ENCODE data around the gene ZNF576.
"Not testable (repeated sequence)": the region's sequence is repeated elsewhere in the genome, so short reads cannot be mapped to it uniquely, and the experiment has no call there.

ZNF576 gene

DNA sequence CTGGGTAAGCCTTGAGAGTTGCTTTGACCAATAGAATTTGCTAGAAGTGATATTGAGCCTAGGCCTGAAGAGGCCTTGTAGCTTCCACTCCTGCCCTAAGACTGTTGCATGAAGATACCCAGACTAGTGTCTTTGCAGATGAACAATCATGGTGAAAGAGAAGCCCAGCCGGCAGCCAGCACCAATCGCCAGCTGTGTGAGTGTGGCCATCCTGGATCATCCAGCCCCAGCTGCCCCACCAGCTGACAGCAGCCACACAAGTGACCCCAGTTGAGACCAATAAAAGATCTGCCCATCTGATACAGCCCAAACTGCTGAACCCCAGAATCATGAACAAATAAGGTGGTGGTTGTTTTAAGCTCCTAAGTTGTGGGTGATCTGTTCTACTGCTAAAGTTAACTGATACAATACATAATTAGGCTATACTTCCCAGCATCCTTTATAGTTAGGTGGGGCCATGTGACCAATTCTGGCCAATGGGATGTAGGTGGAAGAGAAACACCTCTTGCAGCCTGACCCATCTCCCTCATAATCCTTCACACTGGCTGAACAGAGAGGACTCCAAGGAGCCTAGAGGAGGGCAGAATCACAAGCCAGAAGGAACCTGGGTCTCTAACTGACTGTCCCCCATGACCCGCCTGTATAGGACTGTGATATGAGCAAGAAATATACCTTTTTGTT is 32.4 kb downstream of the ZNF576 start:
- no peak for DNase-seq

DNA sequence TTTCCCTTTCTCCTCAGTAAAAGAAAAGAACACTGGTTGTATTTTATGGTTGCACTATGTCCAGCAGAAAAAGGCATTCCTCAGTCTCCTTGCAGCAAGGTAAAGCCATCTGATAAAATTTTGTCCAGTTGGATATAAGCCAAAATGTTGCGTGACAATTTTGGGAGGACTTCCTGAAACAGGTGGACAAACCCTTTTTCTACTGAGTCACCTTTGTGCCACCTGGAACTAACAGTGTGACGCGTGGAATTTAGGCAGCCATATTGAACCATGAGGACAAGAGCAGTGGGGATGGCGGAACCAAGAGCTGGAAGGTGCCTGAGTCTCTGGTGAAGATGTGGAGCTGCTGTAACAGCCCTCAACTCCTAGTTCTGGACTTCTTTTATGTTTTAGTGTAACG is 35.1 kb downstream of the ZNF576 start:
- DNase-seq, result no peak

- no peak for DNase-seq
Observed at GRCh38 chr19:43633520-43633919, 37.1 kb downstream of the ZNF576 start.

DNA sequence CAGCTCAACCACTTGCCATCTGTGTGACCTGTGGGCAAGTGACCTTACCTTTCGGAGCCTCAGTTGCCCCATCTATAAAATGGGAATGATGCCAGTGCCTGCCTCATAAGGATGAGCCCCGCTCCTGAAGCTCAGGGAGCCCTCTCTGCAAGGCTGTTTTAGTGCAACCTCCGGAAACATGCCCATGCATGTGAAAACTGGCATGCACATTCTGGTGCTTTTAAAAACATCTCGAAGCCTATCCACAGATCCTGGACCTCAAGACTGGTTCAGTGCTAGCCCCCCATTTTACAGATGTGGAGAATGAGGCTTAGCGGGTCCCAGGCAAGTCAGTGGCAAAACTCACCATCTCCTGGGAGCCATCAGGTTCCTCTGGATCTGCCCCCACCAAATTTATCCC is 37.7 kb downstream of the ZNF576 start:
- DNase-seq, result no peak

DNA sequence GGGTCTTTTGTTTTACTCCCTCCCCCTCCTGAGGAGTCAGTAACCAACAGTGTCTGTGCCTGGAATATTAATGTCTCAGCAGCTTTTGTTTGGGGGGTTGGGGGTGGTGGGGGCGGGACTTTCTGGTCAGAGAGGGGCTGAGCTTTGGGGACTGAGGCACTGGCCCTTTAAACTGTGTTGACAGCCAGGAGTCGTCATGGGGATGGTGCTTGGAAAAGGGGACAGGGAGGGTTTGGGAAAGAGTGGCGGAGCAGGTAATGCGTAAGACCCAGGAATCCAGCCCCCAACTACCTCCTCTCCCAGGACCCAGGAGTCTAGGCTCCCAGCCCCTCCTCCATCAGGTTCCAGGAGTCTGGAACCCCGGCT is 38.1 kb downstream of the ZNF576 start:
- no peak for DNase-seq

- DNase-seq, result no peak
Observed at GRCh38 chr19:43634872-43635560, 38.6 kb downstream of the ZNF576 start.

DNA sequence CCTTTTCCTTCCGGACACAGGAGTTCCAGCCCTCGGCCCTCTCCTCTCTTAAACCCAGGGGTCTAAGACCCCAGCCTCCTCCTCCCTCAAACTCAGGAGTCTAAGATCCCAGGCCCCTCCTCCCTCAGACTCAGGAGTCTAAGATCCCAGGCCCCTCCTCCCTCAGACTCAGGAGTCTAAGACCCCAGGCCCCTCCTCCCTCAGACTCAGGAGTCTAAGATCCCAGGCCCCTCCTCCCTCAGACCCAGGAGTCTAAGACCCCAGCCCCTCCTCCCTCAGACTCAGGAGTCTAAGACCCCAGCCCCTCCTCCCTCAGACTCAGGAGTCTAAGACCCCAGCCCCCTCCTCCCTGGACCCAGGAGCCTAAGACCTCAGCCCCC is 39.2 kb downstream of the ZNF576 start:
- DNase-seq, result not testable (repeated sequence)

DNA sequence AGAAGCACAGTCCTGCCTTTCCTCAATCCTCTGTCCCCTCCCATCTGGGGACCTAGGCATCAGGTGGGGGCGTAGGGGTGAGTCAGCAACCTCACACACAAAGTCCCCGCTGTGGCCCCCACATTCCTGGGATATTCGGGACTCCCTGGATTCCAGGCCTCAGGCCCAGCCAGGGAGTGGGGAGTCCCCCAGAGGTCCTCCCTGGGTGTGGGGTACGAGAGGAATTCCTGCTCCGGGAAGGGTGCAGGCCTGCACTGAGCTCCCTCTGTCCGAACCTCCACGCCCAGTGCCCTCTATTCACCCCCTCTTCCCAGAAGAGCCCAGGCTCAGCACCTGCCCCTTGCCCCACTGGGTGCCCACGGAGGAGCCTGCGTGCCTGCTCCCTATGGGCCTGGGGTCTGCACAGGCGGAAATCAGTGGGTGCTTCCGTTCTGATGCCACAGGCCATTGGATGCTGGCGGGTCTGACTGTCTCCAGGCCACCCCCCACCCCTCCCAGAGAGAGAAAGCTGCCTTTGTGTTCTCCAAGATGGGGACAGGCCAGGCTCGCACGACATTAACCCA is 39.8 kb downstream of the ZNF576 start:
- no peak for DNase-seq

GRCh38 chr19:43638214-43638994 is 42.0 kb downstream of the ZNF576 start:
- no peak for DNase-seq

GRCh38 chr19:43638995-43639518 is 42.7 kb downstream of the ZNF576 start:
- no peak for DNase-seq

- peak; percentile 40 to 47 for DNase-seq
Observed at GRCh38 chr19:43639519-43640423, 43.4 kb downstream of the ZNF576 start, which contains the start of gene CADM4. CADM4 (minus strand) TSS chr19:43639850; CDS start chr19:43639790, 60 bp downstream.

GRCh38 chr19:43640424-43640757 is 44.0 kb downstream of the ZNF576 start:
- no peak for DNase-seq

DNA sequence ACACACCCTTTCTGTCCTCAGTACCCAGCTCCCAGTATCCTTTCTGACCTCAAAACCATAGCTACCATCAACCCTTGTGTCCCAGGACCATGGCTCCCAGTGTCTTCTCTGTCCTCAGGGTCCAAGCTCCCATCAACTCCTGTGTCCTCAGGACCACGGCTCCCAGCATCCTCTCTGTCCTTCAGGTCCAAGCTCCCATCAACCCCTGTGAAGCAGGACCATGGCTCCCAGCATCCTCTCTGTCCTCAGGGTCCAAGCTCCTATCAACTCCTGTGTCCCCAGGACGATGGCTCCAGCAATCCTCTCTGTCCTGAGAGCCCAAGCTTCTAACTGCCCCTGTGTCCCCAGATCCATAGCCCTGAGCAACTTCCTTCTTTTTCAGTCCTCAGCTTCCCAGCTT is 44.9 kb downstream of the ZNF576 start:
- DNase-seq, result no peak

- no peak for DNase-seq
Observed at GRCh38 chr19:43642531-43642930, 46.1 kb downstream of the ZNF576 start.

GRCh38 chr19:43643326-43643725 is 46.9 kb downstream of the ZNF576 start:
- no peak for DNase-seq

DNA sequence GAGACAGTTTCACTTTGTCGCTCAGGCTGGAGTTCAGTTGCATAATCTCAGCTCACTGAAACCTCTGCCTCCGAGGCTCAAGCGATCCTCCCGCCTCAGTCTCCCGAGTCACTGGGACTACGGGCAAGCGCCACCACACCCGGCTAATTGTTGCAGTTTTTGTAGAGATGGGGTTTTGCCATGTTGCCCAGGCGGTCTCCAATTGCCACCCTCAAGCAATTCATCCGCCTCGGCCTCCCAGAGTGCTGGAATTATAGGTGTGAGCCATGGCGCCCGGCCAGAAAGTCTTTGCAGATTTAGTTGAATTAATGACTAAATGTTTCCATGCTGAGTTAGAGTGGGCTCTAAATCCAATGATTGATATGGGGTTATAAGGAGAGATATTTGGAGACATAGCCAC is 47.8 kb downstream of the ZNF576 start:
- DNase-seq, result no peak

DNA sequence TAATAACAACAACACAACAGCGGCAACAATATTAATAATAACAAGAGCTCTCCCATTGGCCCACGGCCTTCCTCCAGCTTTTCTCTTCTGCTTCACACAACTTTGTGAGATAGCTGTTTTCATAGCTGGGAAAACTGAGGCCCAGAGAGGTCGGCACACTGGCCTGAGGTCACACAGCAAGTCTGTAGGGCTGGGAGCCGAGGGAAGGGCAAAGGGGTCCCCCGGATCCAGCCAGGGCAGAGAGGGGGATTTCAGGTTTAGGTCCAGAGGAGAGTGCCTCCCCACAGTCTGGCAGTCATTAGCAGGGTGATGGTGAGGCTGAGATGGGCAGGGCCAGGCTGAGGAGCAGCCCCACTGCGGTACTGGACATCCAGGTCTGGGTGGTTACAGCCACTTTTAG is 52.2 kb downstream of the ZNF576 start:
- DNase-seq, result no peak

GRCh38 chr19:43649514-43649913 is 53.1 kb downstream of the ZNF576 start:
- DNase-seq, result no peak

GRCh38 chr19:43650276-43650675 is 53.9 kb downstream of the ZNF576 start:
- DNase-seq, result not testable (repeated sequence)
